ENCODE data around the gene SHISAL1. TPM values are rescaled to one million over a fixed set of nuclear protein-coding genes. Genes with fewer than 3 reads are reported as not detected.

Gene SHISAL1
- total and polyA plus RNA-seq, 2 donors (not counting 3 experiments of a cell fraction or from before 2014, with no cell fraction given), result 0.01 to 0.07 TPM

- no TSS peak for BruUV-seq (replicated peaks)
- no peak overlapping the region for H3K4me3 ChIP-seq (replicated peaks in 1 of 3; ENCODE audit: insufficient read depth in 1 of 3, low read depth in 1 of 3, low read length in 3 of 3)
Observed at GRCh38 chr22:44260216-44261035, 52.3 kb downstream of the SHISAL1 start.

More at GRCh38 chr22:44260216-44261035, 52.3 kb downstream of the SHISAL1 start:
- dilution Hi-C loops (cut with MboI; ENCODE audit: extremely low pct_ligation_motif_present, low sequenced_read_pairs) (no loop called here), intact Hi-C loops (cut with micrococcal nuclease) (no loop called here)
- Histone ChIP-seq H3K9me1 (replicated peaks; ENCODE audit: control insufficient read depth, extremely low read depth, insufficient read depth, low read length) (no peaks in the 10 kb centered on the region), H2AFZ (ENCODE audit: low read depth, low read length) (no peak overlapping the region), H3K36me3 (ENCODE audit: control insufficient read depth in 2 of 2, extremely low read depth in 1 of 2, insufficient read depth in 2 of 2, low read length in 2 of 2) (no peaks in the 10 kb centered on the region), H3K9me3 (replicated peaks; ENCODE audit: control insufficient read depth, insufficient read depth, low read length) (no peaks in the 10 kb centered on the region), H4K20me1 (replicated peaks; ENCODE audit: control insufficient read depth, extremely low read depth, insufficient read depth, low read length) (no peaks in the 10 kb centered on the region), H3K9ac (replicated peaks; ENCODE audit: extremely low read depth, insufficient read depth, low read length) (no peak overlapping the region), H3K4me1 (ENCODE audit: control insufficient read depth, extremely low read depth, insufficient read depth, low read length) (no peaks in the 10 kb centered on the region), H3K4me2 (ENCODE audit: insufficient read depth, low read length) (no peak overlapping the region), H3K79me2 (ENCODE audit: control insufficient read depth, insufficient read depth, low read length) (no peaks in the 10 kb centered on the region), H3K27ac (ENCODE audit: insufficient read depth, low read depth, low read length) (no peak overlapping the region), H3K27me3 (ENCODE audit: control insufficient read depth in 2 of 2, insufficient read depth in 2 of 2, low read length in 2 of 2) (no peaks in the 10 kb centered on the region)
- no peak for DNase-seq (ENCODE audit: low read depth, low spot score)
- no peak for TF ChIP-seq MYC (IDR thresholded peaks at IDR 0.05; ENCODE audit: low read depth, low read length)
- no peak for TF ChIP-seq JUN (IDR thresholded peaks at IDR 0.05; ENCODE audit: borderline replicate concordance, insufficient read depth, insufficient read length, low read depth)
- TF ChIP-seq FOS (IDR thresholded peaks at IDR 0.05; ENCODE audit: borderline replicate concordance, insufficient read depth, low read length), result no peak
- no peak for TF ChIP-seq POLR2A (IDR thresholded peaks at IDR 0.05; ENCODE audit: low read depth, low read length)
- no peak for TF ChIP-seq GATA2 (IDR thresholded peaks at IDR 0.05; ENCODE audit: insufficient read depth, insufficient read length, low read depth, low read length)
- TF ChIP-seq CTCF (IDR thresholded peaks at IDR 0.05; ENCODE audit: extremely low read depth in 1 of 2, insufficient read depth in 1 of 2, low read depth in 1 of 2, low read length in 2 of 2), result no peak
- no peak for TF ChIP-seq POLR2AphosphoS5 (IDR thresholded peaks at IDR 0.05; ENCODE audit: insufficient read depth, low read depth, low read length)
- FAIRE-seq, result no peak
- POLR2A ChIA-PET, result interaction anchor here (0.6 kb wide), 1 partner anchor 10 kb away, joined by 3 read pairs; no protein-coding TSS in a partner anchor
- CTCF ChIA-PET, result no interaction called here
